ENCODE measurements around the gene PLEKHA7. TPM values are rescaled to one million over a fixed set of nuclear protein-coding genes. Genes with fewer than 3 reads are reported as not detected.
A peak's percentile ranks its signal among the peaks of the same experiment; 100 is the strongest.

PLEKHA7 gene
- total and polyA plus RNA-seq, 2 of the 13 experiments (the other 11 are each of a cell fraction or from before 2014, with no cell fraction given), result 17.5 to 18.7 TPM

GRCh38 chr11:16774936-16775613 lies 239.1 kb downstream of the PLEKHA7 start (continued):
- 0 out of 2 replicates have a peak, but pooled peaks have one; percentile 22 for TF ChIP-seq WIZ (CRISPR knock-in tag; IDR thresholded peaks at IDR 0.05)
- no peak for TF ChIP-seq ZNF282 (IDR thresholded peaks at IDR 0.05; ENCODE audit: partially characterized antibody)
- no peak for TF ChIP-seq NCOA1 (CRISPR knock-in tag; IDR thresholded peaks at IDR 0.05)
- no peak for TF ChIP-seq HCFC1 (IDR thresholded peaks at IDR 0.05; ENCODE audit: low read depth, low read length)
- TF ChIP-seq, protein P1, sequence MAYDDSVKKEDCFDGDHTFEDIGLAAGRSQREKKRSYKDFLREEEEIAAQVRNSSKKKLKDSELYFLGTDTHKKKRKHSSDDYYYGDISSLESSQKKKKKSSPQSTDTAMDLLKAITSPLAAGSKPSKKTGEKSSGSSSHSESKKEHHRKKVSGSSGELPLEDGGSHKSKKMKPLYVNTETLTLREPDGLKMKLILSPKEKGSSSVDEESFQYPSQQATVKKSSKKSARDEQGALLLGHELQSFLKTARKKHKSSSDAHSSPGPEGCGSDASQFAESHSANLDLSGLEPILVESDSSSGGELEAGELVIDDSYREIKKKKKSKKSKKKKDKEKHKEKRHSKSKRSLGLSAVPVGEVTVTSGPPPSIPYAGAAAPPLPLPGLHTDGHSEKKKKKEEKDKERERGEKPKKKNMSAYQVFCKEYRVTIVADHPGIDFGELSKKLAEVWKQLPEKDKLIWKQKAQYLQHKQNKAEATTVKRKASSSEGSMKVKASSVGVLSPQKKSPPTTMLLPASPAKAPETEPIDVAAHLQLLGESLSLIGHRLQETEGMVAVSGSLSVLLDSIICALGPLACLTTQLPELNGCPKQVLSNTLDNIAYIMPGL (CRISPR knock-in tag; IDR thresholded peaks at IDR 0.05; ENCODE audit: borderline replicate concordance in 1 of 2, low read depth in 1 of 2), result no peak
- TF ChIP-seq HNF1A (IDR thresholded peaks at IDR 0.05; ENCODE audit: low read depth), result no peak
- TF ChIP-seq HNF1A (CRISPR knock-in tag; IDR thresholded peaks at IDR 0.05; ENCODE audit: borderline replicate concordance), result no peak
- TF ChIP-seq RXRA (CRISPR knock-in tag; IDR thresholded peaks at IDR 0.05), result no peak
- TF ChIP-seq, protein P2, sequence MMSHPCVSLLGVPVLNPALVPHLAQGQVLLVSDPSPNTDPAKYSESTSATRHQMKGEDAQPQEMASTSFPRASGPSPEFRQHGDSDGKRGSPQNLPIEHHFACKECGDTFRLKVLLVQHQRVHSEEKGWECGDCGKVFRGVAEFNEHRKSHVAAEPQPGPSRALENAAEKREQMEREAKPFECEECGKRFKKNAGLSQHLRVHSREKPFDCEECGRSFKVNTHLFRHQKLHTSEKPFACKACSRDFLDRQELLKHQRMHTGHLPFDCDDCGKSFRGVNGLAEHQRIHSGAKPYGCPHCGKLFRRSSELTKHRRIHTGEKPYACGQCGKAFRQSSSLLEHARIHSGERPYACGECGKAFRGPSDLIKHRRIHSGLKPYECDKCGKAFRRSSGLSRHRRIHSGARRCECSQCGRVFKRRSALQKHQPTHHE (CRISPR knock-in tag; IDR thresholded peaks at IDR 0.05; ENCODE audit: borderline replicate concordance), result no peak
- TF ChIP-seq FOXC1 (CRISPR knock-in tag; IDR thresholded peaks at IDR 0.05; ENCODE audit: borderline replicate concordance), result no peak
- TF ChIP-seq ZBTB4 (CRISPR knock-in tag; IDR thresholded peaks at IDR 0.05; ENCODE audit: borderline replicate concordance), result peak; percentile 56; the same call in 1 of the 2 replicates
- no peak for TF ChIP-seq NONO (IDR thresholded peaks at IDR 0.05)
- peak; percentile 72 for TF ChIP-seq NONO (CRISPR knock-in tag; conservative IDR thresholded peaks at IDR 0.05)
- no peak for TF ChIP-seq XRCC5 (optimal IDR thresholded peaks at IDR 0.05; ENCODE audit: low read length)
- TF ChIP-seq ZNF672 (CRISPR knock-in tag; IDR thresholded peaks at IDR 0.05), result no peak
- TF ChIP-seq SP5 (CRISPR knock-in tag; IDR thresholded peaks at IDR 0.05; ENCODE audit: borderline replicate concordance, low read depth), result 0 out of 2 replicates have a peak, but pooled peaks have one; percentile 17
- no peak for TF ChIP-seq DR1 (CRISPR knock-in tag; IDR thresholded peaks at IDR 0.05)
- TF ChIP-seq ZNF703 (CRISPR knock-in tag; IDR thresholded peaks at IDR 0.05; ENCODE audit: borderline replicate concordance), result no peak
- no peak for TF ChIP-seq ZNF879 (CRISPR knock-in tag; IDR thresholded peaks at IDR 0.05)
- TF ChIP-seq JDP2 (CRISPR knock-in tag; IDR thresholded peaks at IDR 0.05; ENCODE audit: borderline replicate concordance), result no peak
